NCI-H1436 treated with DMSO at 0.1 percent for 48 hours (cell line): Measurements from ENCODE around the gene CDKN3.

Experiments used
- DNase-seq: peaks from one replicate; lab custom pipeline; 2025; lab: John Stamatoyannopoulos, UW

CDKN3 gene, protein sequence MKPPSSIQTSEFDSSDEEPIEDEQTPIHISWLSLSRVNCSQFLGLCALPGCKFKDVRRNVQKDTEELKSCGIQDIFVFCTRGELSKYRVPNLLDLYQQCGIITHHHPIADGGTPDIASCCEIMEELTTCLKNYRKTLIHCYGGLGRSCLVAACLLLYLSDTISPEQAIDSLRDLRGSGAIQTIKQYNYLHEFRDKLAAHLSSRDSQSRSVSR

GRCh38 chr14:54396493-54397335, at the start of gene CDKN3:
Gene CDKN3 (plus strand): TSS chr14:54397007. CDS start chr14:54397069, 62 bp downstream.
- peak; percentile 99 for DNase-seq

DNA sequence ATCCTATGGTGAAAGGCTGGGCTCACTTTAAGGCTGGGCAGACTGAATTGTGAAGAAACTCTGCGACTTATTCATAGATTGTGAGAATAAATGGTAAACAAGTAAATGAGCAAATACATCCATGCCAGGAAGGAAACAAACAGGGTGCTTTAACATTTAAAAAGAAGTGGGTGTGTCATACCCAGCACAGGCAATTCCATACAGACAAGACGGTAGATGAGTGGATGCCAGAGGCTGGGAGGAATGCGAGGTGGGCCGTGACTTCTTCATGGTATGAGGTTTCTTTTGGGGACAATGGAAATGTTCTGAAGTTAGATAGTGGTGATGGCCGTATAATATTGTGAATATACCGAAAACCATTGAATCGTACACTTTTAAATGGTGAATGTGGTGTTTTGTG, 49.8 kb upstream of the CDKN3 start:
- no peak for DNase-seq

DNA sequence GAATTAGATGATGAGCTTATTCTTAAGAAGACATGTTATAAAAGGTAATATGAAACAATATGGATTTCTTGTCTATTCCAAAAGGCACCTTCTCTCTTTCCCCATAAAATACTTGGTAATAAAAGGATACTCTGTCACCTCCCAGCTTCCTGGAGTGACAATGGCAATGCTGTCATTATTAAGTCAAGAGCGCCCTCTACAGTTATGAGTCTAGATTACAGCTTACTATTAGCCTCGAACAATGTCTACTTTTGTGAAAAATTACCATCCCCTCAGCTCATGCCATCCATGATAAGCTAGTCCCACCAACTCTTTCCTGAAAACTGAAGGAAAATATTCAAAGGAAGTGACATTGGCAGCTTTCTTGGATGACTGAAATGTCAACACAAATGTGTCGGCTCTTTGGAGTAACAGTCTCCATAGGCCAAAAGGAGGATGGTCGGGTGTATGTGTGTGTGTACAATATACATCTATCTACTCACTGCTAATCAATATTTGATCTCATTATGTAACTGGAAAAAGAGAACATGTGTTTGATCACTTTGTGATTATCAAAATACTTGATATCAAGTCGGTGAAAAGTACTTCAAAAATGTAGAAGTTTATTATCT, 48.7 kb upstream of the CDKN3 start:
- DNase-seq = no peak

GRCh38 chr14:54348923-54349620, 47.7 kb upstream of the CDKN3 start:
- DNase-seq = no peak

DNA sequence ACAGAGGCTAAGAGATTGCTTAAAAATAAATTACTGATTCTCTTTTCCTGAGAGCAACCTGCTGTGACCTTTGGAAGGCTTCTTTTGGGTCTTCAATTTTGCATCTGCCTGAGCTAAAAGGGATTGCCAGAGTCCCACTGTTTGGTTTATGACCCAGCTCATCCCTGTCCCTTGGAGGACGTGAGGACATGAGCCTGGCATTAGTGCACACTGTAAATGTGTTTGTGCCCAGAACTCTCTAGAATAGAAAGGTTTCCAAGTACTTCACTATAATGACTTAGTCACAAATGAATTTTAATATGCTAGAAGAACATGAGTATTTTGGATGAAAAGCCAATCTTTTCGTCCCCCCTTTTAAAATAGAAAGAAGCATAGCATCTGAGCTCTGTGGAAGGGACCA, 47.1 kb upstream of the CDKN3 start:
- DNase-seq = no peak

DNA sequence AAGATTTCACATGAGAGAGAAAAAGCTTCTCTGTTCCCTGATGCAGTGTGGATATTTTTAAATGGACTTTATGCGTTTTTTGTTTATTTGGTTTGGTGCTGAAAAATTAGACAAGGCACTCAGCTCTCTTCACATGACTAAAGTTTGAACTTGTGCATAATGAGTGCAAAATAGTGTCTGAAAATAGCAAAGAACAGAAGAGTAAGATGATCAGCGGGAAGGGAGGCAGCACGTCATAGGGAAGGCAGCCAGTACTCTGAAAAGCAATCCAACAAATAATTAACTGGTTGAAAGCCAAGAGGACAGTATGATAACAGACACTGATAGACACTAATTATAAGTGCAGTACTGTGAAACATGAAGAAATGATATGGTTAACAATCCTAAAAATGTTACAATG, 46.6 kb upstream of the CDKN3 start:
- DNase-seq = no peak

DNA sequence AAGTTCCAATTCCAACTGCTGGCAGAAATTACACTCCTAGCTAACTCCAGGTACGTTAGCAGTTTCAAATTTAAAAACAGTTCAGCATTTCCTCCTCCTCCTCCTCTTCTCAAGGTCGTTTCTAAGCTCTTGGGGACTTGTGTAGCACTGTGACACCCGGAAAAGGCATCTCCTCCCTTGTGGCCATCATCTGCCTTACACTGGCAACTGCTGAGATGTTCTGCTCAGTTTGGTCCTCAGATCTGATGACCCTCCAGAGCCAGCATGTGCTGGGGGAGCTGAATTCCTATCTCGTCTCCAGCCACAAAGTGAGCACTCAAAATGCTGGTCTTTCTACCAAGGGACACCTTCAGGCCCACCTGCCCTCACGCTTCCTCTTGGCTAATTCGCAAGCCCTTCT, 43.5 kb upstream of the CDKN3 start:
- no peak for DNase-seq

DNA sequence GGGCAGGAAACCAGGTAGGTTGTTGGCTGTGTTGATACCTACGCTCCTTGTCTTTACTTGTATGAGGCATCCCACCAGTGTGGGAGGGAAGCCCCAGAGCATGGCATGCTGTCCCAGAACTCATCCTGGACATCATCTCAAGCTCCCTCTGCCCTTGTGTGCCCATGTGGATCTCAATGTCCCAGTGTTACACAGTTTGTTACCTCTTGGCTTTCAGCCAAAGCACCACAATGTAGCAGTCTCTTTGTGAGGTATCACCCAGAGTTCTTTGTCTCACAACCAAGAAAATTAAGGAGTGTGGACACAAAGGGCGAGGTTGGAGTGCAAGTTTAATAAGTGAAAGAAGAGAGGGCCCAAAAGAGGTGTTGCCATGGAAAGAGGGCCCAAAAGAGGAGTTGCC, 43.1 kb upstream of the CDKN3 start:
- DNase-seq = no peak

GRCh38 chr14:54354096-54354495, 42.7 kb upstream of the CDKN3 start:
- DNase-seq = no peak

DNA sequence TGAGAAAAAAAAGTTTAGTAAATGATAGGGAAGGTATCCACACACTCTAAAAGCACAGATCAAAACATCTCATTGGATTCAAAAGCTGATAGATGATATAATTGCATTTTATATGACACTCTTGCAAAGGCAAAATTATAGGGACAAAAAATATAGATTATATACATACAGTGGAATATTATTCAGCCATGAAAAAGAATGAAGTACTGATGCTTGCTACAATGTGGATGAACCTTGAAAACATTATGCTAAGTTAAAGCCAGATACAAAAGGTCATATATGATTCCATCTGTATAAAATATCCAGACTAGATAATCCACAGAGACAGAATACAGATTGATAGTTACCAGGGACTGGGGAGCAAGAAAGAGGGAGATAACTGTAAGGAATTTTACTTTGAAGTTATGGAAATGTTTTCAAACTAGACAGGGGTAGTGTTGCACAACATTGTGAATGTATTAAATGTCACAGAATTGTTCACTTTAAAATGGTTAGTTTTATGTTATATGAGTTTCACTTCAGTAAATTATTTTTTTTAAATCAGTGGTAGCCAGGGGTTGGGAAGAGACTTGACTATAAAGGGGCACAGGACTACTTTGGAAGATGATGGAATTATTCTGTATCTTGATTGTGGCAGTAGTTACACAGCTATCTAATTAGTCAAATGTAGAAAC, 41.7 kb upstream of the CDKN3 start:
- no peak for DNase-seq

- no peak for DNase-seq
Measured at GRCh38 chr14:54355698-54356097, 41.1 kb upstream of the CDKN3 start.

- DNase-seq = no peak
Measured at GRCh38 chr14:54356172-54356571, 40.6 kb upstream of the CDKN3 start.

DNA sequence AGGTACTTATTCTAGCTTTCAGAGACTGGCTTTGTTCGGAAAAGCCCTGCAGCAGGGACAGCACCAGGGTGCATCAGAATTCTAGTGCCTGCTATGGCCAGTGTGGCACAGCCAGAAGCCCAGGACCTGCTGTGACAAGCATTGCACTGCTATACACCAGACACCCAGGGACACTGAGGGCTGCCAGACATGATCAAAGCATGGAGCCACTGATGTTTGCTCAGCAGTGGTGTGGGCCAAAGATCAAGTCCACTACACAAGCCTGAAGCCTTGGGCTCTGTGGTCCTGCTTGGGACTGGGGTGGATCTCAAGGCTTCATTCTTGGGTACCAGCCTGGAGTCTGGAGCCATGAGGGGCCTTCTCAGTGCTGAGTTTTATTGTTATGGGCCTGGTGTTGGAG, 36.1 kb upstream of the CDKN3 start:
- no peak for DNase-seq

DNA sequence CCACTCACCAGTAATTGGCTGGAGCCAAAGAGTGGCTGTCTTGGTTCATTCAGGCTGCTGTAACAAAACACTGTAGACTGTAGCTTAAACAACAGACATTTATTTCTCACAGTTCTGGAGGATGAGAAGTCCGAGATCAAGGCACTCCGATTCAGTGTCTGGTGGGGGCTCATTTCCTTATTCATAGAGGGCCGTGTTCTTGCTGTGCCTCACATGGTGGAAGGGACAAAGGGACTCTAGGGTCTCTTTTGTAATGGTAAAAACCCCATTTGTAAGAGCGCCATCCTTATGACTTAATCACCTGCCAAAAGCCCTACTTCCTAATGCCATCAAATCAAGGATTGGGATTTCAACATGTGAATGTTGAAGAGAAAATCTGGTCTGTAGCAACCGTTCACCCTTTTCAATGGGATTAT, 34.7 kb upstream of the CDKN3 start:
- DNase-seq = no peak

DNA sequence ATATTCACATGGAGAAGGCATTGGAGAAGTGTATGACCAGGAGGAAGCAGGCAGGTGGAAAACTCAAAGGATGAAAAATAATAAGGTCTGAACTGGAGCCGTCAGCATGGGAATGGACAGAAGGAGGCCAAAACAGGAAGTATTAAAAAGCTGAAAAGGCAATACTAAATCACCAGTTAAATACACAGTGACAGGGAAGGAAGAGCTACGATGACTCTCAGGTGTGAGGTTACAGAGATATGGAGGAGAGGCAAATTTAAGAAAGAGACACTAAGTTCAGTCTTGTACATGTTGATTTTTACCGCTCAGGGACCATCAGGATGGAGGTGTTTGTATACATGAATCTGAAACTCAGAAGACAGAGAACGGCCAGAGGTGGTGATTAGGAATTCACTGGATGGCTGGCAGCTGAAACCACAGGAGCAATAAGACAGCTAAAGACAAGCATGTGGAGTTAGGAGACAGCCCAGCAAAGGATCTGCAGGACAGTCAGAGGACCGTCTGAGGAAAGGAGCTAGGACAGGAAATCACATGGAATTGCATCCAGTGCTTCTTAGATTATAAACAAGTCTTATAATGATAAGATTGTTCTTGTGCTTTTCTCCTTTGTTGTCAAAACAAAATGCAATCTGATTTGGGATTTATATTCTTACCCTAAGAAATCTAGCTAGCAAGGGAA, 33.9 kb upstream of the CDKN3 start:
- DNase-seq = no peak

GRCh38 chr14:54364555-54365415, 32.0 kb upstream of the CDKN3 start:
- no peak for DNase-seq

GRCh38 chr14:54366736-54367735, 29.8 kb upstream of the CDKN3 start:
- DNase-seq = no peak

- no peak for DNase-seq
Measured at GRCh38 chr14:54368291-54368690, 28.5 kb upstream of the CDKN3 start.

DNA sequence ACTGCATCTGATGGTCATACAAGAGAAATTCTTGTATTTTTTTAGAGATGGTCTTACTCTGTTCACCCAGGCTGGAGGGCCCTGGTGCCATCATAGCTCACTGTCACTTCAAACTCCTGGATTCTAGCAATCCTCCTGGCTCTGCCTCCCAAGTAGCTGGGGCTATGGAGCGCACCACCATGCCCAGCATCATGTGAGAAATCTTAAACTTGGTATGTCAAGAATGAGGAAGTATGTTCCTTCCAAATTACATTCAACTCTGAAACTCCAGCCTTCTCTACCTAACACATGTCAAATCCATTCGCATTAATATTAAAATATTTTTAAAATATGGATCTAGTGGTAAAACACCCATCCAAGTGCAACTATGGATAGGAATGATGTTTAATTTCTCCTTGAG, 27.5 kb upstream of the CDKN3 start:
- no peak for DNase-seq
